HL-60 (cell line): Measurements from ENCODE around the gene IFT25.

Source experiments
- GABPA ChIP-seq: IDR thresholded peaks from 2 replicates; pipeline ENCODE4 v1.6.1; 2012; ENCODE audit warnings: low read depth
- POLR2AphosphoS5 ChIP-seq: IDR thresholded peaks from 2 replicates; pipeline ENCODE4 v1.6.1; 2012; ENCODE audit warnings: low read depth
- SPI1 ChIP-seq: IDR thresholded peaks from 2 replicates; pipeline ENCODE4 v1.6.1; 2012; ENCODE audit warnings: low read depth, mild to moderate bottlenecking, borderline replicate concordance
- TF ChIP-seq, protein P1 (sequence below): IDR thresholded peaks from one replicate; pipeline ENCODE4 v1.5.1; 2011; ENCODE audit warnings: low read length, control low read depth, inconsistent platforms; ENCODE audit not compliant: insufficient read depth
- TF ChIP-seq, protein P2 (sequence below): IDR thresholded peaks from 2 replicates; pipeline ENCODE4 v1.6.1; 2012; ENCODE audit warnings: low read depth; ENCODE audit not compliant: insufficient replicate concordance

DNA sequence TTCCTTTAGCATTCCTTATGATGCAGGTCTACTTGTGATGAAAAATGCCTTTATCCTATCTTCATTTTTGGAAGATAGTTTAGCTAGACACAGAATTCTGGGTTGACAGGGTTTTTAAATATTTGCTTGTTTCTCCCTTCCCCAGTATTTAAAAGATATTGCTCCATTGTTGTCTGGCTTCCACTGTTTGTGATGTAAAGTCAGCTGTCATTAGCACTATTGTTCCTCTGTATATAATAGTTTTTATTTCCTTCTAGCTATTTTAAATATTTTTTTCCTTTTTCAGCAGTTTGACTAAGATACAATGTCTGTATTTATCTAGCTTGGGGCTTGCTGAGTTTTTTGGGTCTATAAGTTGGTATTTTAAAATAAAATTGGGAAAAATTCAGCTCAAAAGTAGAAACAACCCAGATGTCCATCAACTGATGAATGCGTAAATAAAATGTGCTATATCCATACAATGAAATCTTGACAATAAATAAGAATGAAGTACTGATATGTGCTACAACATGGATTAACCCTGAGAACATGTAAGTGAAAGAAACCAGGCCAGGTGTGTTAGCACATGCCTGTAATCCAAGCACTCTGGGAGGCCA, 11.2 kb downstream of the IFT25 start:
- TF ChIP-seq, protein P1, sequence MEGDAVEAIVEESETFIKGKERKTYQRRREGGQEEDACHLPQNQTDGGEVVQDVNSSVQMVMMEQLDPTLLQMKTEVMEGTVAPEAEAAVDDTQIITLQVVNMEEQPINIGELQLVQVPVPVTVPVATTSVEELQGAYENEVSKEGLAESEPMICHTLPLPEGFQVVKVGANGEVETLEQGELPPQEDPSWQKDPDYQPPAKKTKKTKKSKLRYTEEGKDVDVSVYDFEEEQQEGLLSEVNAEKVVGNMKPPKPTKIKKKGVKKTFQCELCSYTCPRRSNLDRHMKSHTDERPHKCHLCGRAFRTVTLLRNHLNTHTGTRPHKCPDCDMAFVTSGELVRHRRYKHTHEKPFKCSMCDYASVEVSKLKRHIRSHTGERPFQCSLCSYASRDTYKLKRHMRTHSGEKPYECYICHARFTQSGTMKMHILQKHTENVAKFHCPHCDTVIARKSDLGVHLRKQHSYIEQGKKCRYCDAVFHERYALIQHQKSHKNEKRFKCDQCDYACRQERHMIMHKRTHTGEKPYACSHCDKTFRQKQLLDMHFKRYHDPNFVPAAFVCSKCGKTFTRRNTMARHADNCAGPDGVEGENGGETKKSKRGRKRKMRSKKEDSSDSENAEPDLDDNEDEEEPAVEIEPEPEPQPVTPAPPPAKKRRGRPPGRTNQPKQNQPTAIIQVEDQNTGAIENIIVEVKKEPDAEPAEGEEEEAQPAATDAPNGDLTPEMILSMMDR: no peak
- TF ChIP-seq SPI1 (no peak), GABPA (no peak), POLR2AphosphoS5 (no peak)
- TF ChIP-seq, protein P2, sequence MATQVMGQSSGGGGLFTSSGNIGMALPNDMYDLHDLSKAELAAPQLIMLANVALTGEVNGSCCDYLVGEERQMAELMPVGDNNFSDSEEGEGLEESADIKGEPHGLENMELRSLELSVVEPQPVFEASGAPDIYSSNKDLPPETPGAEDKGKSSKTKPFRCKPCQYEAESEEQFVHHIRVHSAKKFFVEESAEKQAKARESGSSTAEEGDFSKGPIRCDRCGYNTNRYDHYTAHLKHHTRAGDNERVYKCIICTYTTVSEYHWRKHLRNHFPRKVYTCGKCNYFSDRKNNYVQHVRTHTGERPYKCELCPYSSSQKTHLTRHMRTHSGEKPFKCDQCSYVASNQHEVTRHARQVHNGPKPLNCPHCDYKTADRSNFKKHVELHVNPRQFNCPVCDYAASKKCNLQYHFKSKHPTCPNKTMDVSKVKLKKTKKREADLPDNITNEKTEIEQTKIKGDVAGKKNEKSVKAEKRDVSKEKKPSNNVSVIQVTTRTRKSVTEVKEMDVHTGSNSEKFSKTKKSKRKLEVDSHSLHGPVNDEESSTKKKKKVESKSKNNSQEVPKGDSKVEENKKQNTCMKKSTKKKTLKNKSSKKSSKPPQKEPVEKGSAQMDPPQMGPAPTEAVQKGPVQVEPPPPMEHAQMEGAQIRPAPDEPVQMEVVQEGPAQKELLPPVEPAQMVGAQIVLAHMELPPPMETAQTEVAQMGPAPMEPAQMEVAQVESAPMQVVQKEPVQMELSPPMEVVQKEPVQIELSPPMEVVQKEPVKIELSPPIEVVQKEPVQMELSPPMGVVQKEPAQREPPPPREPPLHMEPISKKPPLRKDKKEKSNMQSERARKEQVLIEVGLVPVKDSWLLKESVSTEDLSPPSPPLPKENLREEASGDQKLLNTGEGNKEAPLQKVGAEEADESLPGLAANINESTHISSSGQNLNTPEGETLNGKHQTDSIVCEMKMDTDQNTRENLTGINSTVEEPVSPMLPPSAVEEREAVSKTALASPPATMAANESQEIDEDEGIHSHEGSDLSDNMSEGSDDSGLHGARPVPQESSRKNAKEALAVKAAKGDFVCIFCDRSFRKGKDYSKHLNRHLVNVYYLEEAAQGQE: no peak
